Measurements from ENCODE around the gene FLOT1. TPM values are rescaled to one million over a fixed set of nuclear protein-coding genes. Genes with fewer than 3 reads are reported as not detected.

Gene FLOT1
- total RNA-seq, 1 experiment from 2014 or later = 111 TPM

GRCh38 chr6:30747300-30747687 lies 4.8 kb upstream of the FLOT1 start:
- Histone ChIP-seq H3K56ac (ENCODE audit: insufficient read length, low read depth, low read length) (no peak overlapping the region), H3K9me3 (ENCODE audit: control insufficient read depth, low read depth, low read length) (no peaks in the 10 kb centered on the region), H3K14ac (ENCODE audit: insufficient read depth, low read length) (no peak overlapping the region), H4K5ac (ENCODE audit: insufficient read length, low read depth, low read length) (no peak overlapping the region), H3K4me2 (ENCODE audit: insufficient read depth, insufficient read length, low read length) (no peak overlapping the region), H2BK120ac (ENCODE audit: low read depth, low read length, poor library complexity, severe bottlenecking) (no peak overlapping the region), H2BK20ac (ENCODE audit: low read depth, low read length, poor library complexity, severe bottlenecking) (no peak overlapping the region), H3K27me3 (ENCODE audit: insufficient read depth, low read length) (no peaks in the 10 kb centered on the region; the same call in 1 of the 2 replicates), H3K9ac (ENCODE audit: extremely low read depth, insufficient read length, low read length) (no peak overlapping the region), H3K79me1 (ENCODE audit: insufficient read depth, low read depth, low read length, poor library complexity, severe bottlenecking) (no peaks in the 10 kb centered on the region), H3K27ac (ENCODE audit: insufficient read length, low read depth, low read length) (no peak overlapping the region), H2BK12ac (ENCODE audit: insufficient read length, low read depth, low read length) (no peak overlapping the region), H3K4ac (ENCODE audit: low read depth, low read length) (no peak overlapping the region), H3K18ac (ENCODE audit: insufficient read length, low read depth, low read length) (no peak overlapping the region), H2BK15ac (ENCODE audit: low read depth, low read length) (no peak overlapping the region), H4K91ac (ENCODE audit: insufficient read length, low read depth, low read length) (no peak overlapping the region), H3T11ph (ENCODE audit: low read length) (no peak overlapping the region), H2AFZ (ENCODE audit: low read length) (no peak overlapping the region), H2BK5ac (ENCODE audit: insufficient read length, low read length) (no peak overlapping the region), H3K79me2 (ENCODE audit: insufficient read depth, low read length) (peaks cover 8% of the 10 kb centered on the region; the same call in 1 of the 2 replicates), H3K23ac (ENCODE audit: insufficient read length, low read depth, low read length) (no peak overlapping the region), H4K20me1 (ENCODE audit: control insufficient read depth, insufficient read depth, insufficient read length) (peaks cover 2% of the 10 kb centered on the region), H2AK5ac (ENCODE audit: insufficient read length, low read length) (no peak overlapping the region), H4K8ac (replicated peaks; ENCODE audit: insufficient read length, low read depth, low read length) (no peak overlapping the region), H3K23me2 (ENCODE audit: insufficient read length, low read depth, low read length, poor library complexity, severe bottlenecking) (peaks cover 10% of the 10 kb centered on the region), H3K4me1 (ENCODE audit: insufficient read depth, low read length) (peaks cover 2% of the 10 kb centered on the region; the same call in 1 of the 2 replicates)
- Mint-ChIP-seq H3K9me3 (no peaks in the 10 kb centered on the region; a peak in 3 of 5 replicates), H3K27me3 (ENCODE audit: low read depth) (peaks cover 6% of the 10 kb centered on the region; the same call in 1 of the 2 replicates), H3K4me3 (no peak overlapping the region), H3K27ac (no peak overlapping the region), H3K4me1 (peaks cover 23 to 29% of the 10 kb centered on the region in 2 experiments), H3K36me3 (ENCODE audit: insufficient read depth in 1 of 3, low read depth in 3 of 3) (peaks cover 0 to 7% (median 3%) of the 10 kb centered on the region in 3 experiments; a peak in 5 of 7 replicates)
- TF ChIP-seq CTCF (conservative IDR thresholded peaks at IDR 0.05) = no peak
- no CpG with 5 or more reads among the region's 1 CpG for WGBS (ENCODE audit: extremely low coverage, insufficient read length, low lambda C conversion rate)
- no peak for DNase-seq

Data from H9 (cell line).